ENCODE measurements around the gene RPP21. TPM values are rescaled to one million over a fixed set of nuclear protein-coding genes. Genes with fewer than 3 reads are reported as not detected.

RPP21 gene
- total and polyA plus RNA-seq, 10 of the 15 experiments (the other 5 are each of a cell fraction or from before 2014, with no cell fraction given): 14.3 to 94.6 (median 42.1) TPM

DNA sequence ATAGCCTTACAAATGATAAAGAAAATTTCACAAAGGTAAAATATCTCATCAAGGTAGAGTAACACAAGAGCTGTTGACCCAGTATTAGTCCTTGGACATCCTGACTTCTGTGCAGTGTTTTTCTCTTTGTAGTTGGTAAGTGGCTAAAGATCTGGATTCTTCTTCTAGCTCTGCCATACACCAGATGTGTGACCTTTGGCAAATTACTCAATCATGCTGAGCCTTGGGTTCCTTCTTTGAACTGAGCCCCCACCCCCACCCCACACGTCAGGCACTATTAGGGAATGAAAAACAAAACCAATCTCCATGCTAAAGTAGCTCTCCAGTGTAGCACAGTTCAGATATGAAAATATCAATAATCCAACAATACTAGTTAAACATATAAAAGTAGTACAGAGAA, 33.3 kb upstream of the RPP21 start (continued):
- TF ChIP-seq, protein P1, sequence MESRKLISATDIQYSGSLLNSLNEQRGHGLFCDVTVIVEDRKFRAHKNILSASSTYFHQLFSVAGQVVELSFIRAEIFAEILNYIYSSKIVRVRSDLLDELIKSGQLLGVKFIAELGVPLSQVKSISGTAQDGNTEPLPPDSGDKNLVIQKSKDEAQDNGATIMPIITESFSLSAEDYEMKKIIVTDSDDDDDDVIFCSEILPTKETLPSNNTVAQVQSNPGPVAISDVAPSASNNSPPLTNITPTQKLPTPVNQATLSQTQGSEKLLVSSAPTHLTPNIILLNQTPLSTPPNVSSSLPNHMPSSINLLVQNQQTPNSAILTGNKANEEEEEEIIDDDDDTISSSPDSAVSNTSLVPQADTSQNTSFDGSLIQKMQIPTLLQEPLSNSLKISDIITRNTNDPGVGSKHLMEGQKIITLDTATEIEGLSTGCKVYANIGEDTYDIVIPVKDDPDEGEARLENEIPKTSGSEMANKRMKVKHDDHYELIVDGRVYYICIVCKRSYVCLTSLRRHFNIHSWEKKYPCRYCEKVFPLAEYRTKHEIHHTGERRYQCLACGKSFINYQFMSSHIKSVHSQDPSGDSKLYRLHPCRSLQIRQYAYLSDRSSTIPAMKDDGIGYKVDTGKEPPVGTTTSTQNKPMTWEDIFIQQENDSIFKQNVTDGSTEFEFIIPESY (IDR thresholded peaks at IDR 0.05): no peak
- TF ChIP-seq, protein P2, sequence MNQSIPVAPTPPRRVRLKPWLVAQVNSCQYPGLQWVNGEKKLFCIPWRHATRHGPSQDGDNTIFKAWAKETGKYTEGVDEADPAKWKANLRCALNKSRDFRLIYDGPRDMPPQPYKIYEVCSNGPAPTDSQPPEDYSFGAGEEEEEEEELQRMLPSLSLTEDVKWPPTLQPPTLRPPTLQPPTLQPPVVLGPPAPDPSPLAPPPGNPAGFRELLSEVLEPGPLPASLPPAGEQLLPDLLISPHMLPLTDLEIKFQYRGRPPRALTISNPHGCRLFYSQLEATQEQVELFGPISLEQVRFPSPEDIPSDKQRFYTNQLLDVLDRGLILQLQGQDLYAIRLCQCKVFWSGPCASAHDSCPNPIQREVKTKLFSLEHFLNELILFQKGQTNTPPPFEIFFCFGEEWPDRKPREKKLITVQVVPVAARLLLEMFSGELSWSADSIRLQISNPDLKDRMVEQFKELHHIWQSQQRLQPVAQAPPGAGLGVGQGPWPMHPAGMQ (IDR thresholded peaks at IDR 0.05; ENCODE audit: borderline replicate concordance): no peak
- TF ChIP-seq, protein P3, sequence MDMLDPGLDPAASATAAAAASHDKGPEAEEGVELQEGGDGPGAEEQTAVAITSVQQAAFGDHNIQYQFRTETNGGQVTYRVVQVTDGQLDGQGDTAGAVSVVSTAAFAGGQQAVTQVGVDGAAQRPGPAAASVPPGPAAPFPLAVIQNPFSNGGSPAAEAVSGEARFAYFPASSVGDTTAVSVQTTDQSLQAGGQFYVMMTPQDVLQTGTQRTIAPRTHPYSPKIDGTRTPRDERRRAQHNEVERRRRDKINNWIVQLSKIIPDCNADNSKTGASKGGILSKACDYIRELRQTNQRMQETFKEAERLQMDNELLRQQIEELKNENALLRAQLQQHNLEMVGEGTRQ (IDR thresholded peaks at IDR 0.05; ENCODE audit: borderline replicate concordance, low read depth, low read length): no peak
- TF ChIP-seq PAX8 (IDR thresholded peaks at IDR 0.05) (no peak), GABPA (IDR thresholded peaks at IDR 0.05; ENCODE audit: low read depth) (no peak), SMAD1 (IDR thresholded peaks at IDR 0.05; ENCODE audit: low read depth, partially characterized antibody) (no peak), YY1 (IDR thresholded peaks at IDR 0.05; ENCODE audit: low read depth, low read length) (no peak), SUPT20H (IDR thresholded peaks at IDR 0.05; ENCODE audit: borderline replicate concordance, control insufficient read depth, low read depth, low read length) (no peak), STAT3 (IDR thresholded peaks at IDR 0.05; ENCODE audit: low read depth, low read length) (no peak), NR2F1 (conservative IDR thresholded peaks at IDR 0.05) (no peak), GATAD2B (conservative IDR thresholded peaks at IDR 0.05; ENCODE audit: low read depth) (no peak), NFXL1 (IDR thresholded peaks at IDR 0.05; ENCODE audit: borderline replicate concordance) (no peak)
